Neuron (in vitro differentiated cells): ENCODE results near the gene GCG.

Experiments
- H2AFZ ChIP-seq: one replicate; pipeline ENCODE4 v1.6.1; 2013; ENCODE audit warnings: low read depth, mild to moderate bottlenecking, inconsistent platforms, low read length, moderate library complexity
- H3K27me3 ChIP-seq: one replicate; pipeline ENCODE4 v1.6.1; 2013; ENCODE audit warnings: low read length; ENCODE audit not compliant: insufficient read depth
- H3K36me3 ChIP-seq: one replicate; pipeline ENCODE4 v1.6.1; 2013; ENCODE audit warnings: low read length; ENCODE audit not compliant: insufficient read depth
- H3K4me1 ChIP-seq: one replicate; pipeline ENCODE4 v1.6.1; 2013; ENCODE audit warnings: low read length; ENCODE audit not compliant: insufficient read depth
- H3K4me3 ChIP-seq: 2 replicates; pipeline ENCODE4 v1.5.1; 2013; ENCODE audit warnings: mild to moderate bottlenecking, low read length, moderate library complexity
- H3K9me3 ChIP-seq: one replicate; pipeline ENCODE4 v1.6.1; 2013; ENCODE audit warnings: low read length

GCG gene

DNA sequence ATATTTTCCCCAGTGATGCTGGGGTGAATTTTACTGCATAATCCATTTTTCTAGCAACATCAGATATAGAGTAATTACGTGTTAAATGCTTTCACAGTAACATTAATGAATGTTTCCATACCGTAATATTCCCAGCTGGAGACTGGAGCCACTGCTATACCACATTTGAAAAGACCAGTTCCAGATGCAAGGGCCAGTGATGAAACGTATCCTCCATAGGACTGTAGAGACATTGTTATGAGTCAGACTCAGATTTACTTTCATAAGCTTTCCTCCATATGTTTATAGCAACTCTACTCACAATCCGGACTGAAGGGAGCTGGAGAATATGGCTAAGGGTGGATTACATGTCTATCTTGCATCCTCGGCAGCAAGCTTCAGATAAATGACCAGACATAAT, 22.7 kb upstream of the GCG start:
- Histone ChIP-seq H3K36me3 (no peaks in the 10 kb centered on the region), H2AFZ (no peak overlapping the region), H3K4me3 (no peak overlapping the region), H3K9me3 (no peaks in the 10 kb centered on the region), H3K27me3 (no peaks in the 10 kb centered on the region), H3K4me1 (peaks cover 4% of the 10 kb centered on the region)

DNA sequence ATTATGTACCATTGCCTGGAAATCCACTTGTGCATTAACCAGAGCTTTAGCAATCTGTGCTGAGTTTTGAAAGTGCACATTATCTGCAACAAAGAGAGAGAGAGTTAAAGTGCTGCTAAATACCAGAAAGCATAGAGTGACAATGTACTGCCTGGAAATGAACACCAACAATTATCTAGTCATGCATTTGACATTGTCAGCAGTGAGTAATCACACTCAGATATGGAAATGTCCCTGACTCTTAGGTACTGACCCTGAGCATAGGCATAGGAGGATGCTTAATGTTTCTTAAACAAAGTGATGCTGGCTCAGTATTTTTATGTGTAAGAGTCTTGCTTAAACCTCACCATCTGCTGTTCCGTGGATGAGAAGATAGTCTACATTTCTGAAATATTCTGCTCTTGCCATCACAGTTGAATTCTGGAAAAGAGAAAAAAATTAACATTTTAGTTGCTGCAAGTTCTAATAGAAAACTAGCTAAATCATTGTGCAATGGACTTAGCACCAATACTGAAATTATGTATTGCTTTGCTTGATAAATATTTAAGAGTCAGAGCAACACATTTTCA, 20.8 kb upstream of the GCG start:
- H3K27me3 ChIP-seq, result no peaks in the 10 kb centered on the region
- H2AFZ ChIP-seq, result no peak overlapping the region
- H3K4me1 ChIP-seq, result peaks cover 4% of the 10 kb centered on the region
- H3K36me3 ChIP-seq, result no peaks in the 10 kb centered on the region
- no peak overlapping the region for H3K4me3 ChIP-seq
- H3K9me3 ChIP-seq, result no peaks in the 10 kb centered on the region

DNA sequence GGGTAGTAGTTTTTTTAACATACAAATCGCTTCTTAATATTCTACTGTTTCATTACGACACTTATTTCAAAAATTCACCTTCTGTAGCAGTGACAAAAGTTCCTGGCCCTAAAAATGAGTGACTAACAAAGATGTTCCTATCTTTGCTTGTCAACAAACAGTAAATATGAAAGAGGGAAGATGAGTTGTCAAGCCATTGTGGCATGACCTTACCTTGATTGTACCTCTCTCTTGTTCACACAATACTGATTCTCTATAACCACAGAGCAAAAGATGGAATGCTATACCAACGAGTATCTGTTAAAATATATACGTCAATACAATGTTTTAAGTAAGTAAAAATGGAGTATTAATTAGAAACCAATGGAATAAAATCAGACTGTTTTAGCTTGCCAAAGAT, 14.7 kb upstream of the GCG start:
- Histone ChIP-seq H3K4me3 (no peak overlapping the region), H3K9me3 (no peaks in the 10 kb centered on the region), H3K27me3 (no peaks in the 10 kb centered on the region), H3K4me1 (no peaks in the 10 kb centered on the region), H3K36me3 (no peaks in the 10 kb centered on the region), H2AFZ (no peak overlapping the region)

DNA sequence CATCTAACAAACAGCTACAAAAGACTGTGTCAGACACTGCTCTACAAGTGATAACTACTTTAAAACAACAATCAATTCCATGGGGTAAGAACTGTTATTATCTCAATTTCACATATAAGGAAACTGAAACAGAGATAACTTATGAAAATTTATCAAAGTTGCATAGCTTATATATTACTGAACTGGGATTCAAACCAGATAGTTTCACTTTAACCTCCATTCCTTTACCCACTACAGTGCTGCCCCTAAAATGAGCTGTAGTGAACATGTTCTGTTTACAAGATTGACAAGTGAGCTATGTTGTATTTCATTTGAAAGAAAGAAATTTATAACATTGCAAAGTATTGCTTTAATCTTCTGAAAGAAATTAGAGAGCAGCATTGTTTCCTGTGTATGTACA, 14.1 kb upstream of the GCG start:
- no peaks in the 10 kb centered on the region for H3K9me3 ChIP-seq
- H3K27me3 ChIP-seq, result no peaks in the 10 kb centered on the region
- H3K4me1 ChIP-seq, result no peaks in the 10 kb centered on the region

DNA sequence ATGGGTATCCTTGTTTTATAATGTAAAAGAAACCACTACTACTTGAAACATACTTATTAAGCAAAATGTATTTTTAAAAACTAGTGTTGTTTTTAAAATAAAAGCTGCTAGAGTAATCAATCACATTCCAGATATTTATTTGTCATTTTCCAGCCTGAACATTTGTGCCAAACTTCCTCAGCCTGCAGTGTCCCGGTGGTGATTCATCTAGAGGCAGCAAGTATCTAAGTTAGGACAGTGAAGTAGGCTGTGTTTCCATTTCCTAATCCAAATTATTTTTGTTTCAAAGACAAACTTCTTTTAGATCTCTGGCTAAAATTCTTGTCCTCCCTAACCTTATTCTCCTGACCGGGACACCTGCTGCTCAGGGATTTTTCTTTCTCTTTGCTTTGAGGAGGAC, 12.8 kb upstream of the GCG start:
- Histone ChIP-seq H3K4me3 (no peak overlapping the region), H3K27me3 (no peaks in the 10 kb centered on the region), H2AFZ (no peak overlapping the region), H3K36me3 (no peaks in the 10 kb centered on the region), H3K9me3 (no peaks in the 10 kb centered on the region), H3K4me1 (no peaks in the 10 kb centered on the region)

More for the DNA sequence above, 14.1 kb upstream of the GCG start:
- Histone ChIP-seq H2AFZ (no peak overlapping the region), H3K36me3 (no peaks in the 10 kb centered on the region), H3K4me3 (no peak overlapping the region)

DNA sequence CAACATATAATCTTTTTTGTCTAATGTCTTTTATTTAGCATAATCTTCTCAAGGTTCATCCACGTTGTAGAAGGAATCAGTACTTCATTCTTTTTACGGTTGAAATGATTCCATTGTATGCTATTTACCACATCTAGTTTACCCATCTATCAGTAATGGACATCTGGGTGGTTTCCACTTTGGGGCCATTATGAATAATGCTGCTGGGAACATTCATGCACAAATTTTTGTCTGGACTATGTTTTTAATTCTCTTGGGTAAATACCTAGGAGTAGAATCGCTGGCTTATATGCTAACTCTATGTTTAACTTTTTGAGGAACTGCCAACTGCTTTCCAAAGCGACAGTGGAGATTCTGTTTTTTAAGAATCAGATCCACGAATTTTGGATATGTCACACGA, 7.4 kb upstream of the GCG start:
- Histone ChIP-seq H3K27me3 (no peaks in the 10 kb centered on the region), H3K36me3 (no peaks in the 10 kb centered on the region), H3K4me3 (no peak overlapping the region), H2AFZ (no peak overlapping the region), H3K9me3 (no peaks in the 10 kb centered on the region), H3K4me1 (no peaks in the 10 kb centered on the region)

DNA sequence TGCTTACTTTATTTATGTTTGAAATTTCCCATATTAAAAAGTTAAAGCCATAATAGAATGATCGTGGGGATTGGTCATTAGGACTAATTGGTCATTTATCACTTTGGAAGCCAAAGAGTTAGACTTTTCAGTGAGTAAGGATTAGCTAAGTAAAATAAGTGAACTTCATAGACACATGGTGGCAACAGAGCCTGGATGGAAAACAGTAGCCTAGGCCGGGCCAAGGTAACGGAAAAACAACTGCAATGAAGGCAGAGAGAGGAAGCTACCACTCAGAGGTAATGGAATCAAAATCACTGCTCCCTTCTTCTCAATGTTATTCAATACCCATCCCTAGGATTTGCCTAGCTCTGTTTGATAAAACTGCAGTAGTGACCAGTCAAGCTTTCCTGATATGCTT, 4.1 kb upstream of the GCG start:
- Histone ChIP-seq H3K4me1 (no peaks in the 10 kb centered on the region), H3K4me3 (no peak overlapping the region), H3K27me3 (no peaks in the 10 kb centered on the region), H2AFZ (no peak overlapping the region), H3K9me3 (no peaks in the 10 kb centered on the region), H3K36me3 (no peaks in the 10 kb centered on the region)

DNA sequence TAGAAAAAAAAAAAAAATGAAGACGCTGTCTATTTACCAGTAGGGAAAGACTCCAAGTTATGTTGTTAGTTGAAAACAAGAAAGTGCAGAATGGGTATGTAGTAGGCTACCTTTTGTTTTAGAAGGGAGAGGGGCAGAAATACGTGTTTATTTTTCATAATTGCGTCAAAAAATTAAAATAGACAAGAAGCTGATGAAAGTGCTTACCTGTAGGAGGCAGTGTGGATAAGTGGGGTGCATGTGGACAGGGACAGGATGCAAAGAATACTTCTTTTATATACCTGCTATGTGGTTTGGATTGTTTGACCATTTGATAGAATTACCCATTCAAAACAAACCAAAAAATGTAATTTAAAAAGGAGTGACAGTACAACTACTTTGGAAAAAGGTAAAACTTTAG, 3.0 kb upstream of the GCG start:
- H3K4me1 ChIP-seq, result no peaks in the 10 kb centered on the region
- H2AFZ ChIP-seq, result no peak overlapping the region

DNA sequence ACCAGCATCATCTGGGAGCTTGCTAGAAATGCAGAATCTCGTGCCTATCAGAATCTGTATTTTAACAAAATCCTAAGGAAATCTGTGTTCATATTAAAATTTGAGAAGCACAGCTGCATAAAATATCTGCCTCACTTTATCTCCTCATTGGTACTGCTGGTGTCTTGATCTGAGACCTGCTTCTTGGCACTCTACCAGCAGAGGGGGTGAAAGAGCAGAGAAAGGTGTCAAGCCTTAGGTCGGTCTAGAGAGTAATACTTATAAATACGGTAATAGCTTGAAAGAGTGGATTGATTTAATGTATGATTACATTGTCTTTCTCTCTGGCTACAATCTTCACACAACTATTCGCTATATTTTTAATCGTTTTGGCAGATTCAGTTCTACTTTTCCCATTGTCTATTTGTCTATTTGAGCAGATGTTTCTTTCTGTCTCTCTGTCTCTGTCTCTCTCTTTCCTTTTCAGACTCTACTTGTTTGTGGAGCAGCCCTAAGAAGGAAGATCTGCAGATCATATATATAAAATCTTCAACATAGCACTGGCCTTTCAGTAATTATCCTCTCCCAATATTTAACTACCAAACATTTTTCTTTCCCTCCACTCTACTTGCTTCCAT, 1.7 kb upstream of the GCG start:
- Histone ChIP-seq H3K4me3 (no peak overlapping the region), H2AFZ (no peak overlapping the region), H3K4me1 (no peaks in the 10 kb centered on the region), H3K36me3 (no peaks in the 10 kb centered on the region), H3K9me3 (no peaks in the 10 kb centered on the region), H3K27me3 (no peaks in the 10 kb centered on the region)

More for the DNA sequence above, 3.0 kb upstream of the GCG start:
- H3K27me3 ChIP-seq, result no peaks in the 10 kb centered on the region
- H3K4me3 ChIP-seq, result no peak overlapping the region
- no peaks in the 10 kb centered on the region for H3K9me3 ChIP-seq
- no peaks in the 10 kb centered on the region for H3K36me3 ChIP-seq

DNA sequence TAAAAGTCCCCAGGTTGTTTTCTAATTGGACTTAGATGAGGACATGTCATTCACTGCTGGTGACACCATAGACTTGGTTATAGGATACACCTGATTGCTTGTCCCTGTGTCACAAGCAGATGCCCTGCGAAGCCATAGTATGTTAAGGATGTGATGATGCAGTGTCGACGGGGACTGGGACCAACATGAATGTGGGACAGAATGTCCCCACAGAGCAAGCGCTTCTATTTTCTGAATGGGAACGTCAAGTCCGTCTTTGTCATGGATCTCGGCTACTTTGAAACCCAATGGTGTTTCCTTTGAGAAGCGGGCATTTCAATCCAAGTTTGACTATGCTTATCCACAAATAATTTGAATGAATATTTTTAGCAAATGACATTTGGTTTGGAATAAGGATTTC, 2.1 kb downstream of the GCG start:
- no peaks in the 10 kb centered on the region for H3K9me3 ChIP-seq
- no peaks in the 10 kb centered on the region for H3K27me3 ChIP-seq
- H3K4me3 ChIP-seq, result no peak overlapping the region
- no peak overlapping the region for H2AFZ ChIP-seq
- no peaks in the 10 kb centered on the region for H3K36me3 ChIP-seq
- H3K4me1 ChIP-seq, result no peaks in the 10 kb centered on the region

DNA sequence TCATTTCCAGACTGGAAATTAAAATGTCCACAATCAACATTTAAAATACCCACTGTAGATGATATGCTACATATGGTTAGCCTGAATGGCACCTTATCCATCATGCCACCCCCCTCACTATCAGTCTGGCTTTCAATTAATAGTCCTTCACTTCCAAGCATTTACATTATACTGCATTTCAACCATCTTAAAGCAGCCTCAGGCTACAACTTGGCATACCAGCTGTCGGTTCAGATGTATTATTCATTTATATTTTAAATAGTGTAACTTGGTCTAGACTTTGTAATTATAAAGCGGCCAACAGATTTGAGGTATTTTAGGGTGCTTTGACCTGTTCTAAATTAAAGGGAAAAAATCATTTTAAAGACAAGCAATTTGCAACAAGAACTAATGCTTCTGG, 2.6 kb downstream of the GCG start:
- no peaks in the 10 kb centered on the region for H3K27me3 ChIP-seq

DNA sequence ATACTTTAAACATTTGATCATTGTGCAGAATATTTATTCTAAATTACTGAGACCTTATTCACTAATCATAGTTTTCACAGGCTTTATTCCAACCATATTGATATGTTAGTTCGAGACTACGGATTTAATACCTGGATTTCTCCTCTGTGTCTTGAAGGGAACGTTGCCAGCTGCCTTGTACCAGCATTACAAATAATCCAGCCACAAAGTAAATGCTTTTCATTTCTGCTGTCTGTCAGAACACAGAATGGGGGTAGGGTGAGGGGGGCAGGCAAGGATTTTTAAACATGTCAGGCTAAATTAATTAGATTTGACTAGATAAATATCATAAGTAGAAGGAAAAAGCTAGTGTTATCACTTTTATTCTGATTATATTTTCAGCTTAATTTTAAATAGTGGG, 3.1 kb downstream of the GCG start:
- Histone ChIP-seq H2AFZ (no peak overlapping the region), H3K4me3 (no peak overlapping the region), H3K36me3 (no peaks in the 10 kb centered on the region), H3K4me1 (no peaks in the 10 kb centered on the region), H3K9me3 (no peaks in the 10 kb centered on the region), H3K27me3 (no peaks in the 10 kb centered on the region)

More for the DNA sequence above, 2.6 kb downstream of the GCG start:
- Histone ChIP-seq H3K36me3 (no peaks in the 10 kb centered on the region), H3K4me1 (no peaks in the 10 kb centered on the region), H3K4me3 (no peak overlapping the region), H2AFZ (no peak overlapping the region), H3K9me3 (no peaks in the 10 kb centered on the region)

DNA sequence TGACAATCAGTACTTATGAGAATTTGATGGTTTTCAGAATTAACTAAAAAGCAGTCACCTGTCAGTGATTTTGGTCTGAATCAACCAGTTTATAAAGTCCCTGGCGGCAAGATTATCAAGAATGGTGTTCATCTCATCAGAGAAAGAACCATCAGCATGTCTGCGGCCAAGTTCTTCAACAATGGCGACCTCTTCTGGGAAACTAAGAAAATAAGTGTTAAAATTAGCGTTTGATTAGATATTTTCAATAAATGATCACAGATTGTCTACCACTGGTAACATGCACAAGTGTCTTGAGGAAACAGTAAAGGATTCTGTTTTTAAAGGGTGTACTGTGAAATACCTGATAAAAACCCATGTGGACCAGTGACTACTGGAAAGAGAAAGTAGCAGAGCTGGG, 8.1 kb downstream of the GCG start:
- Histone ChIP-seq H3K4me1 (no peaks in the 10 kb centered on the region), H2AFZ (no peak overlapping the region), H3K9me3 (no peaks in the 10 kb centered on the region), H3K4me3 (no peak overlapping the region), H3K36me3 (no peaks in the 10 kb centered on the region), H3K27me3 (peaks cover 2% of the 10 kb centered on the region)

DNA sequence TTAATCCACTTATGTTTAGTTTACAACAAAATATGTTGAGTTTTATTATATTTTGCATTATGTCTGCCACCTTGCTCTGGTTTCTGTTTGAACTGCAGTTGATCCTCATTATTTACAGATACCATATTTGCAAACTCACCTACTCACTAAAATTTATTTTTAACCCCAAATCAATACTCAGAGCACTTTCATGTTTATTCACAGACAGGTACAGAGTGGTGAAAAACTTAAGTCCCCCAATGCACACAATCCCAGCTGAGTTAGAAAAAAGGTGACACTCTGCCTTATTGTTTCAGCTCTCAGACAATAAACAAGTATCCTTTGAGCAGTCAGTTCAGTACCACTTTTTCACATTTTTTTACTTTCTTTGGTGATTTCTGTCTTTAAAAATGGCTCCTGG, 13.7 kb downstream of the GCG start:
- Histone ChIP-seq H3K4me1 (no peaks in the 10 kb centered on the region), H3K9me3 (no peaks in the 10 kb centered on the region), H3K36me3 (no peaks in the 10 kb centered on the region), H3K4me3 (no peak overlapping the region), H2AFZ (no peak overlapping the region), H3K27me3 (peaks cover 2% of the 10 kb centered on the region)
